ENCODE measurements around the gene CSF2.

The CSF2 gene

DNA sequence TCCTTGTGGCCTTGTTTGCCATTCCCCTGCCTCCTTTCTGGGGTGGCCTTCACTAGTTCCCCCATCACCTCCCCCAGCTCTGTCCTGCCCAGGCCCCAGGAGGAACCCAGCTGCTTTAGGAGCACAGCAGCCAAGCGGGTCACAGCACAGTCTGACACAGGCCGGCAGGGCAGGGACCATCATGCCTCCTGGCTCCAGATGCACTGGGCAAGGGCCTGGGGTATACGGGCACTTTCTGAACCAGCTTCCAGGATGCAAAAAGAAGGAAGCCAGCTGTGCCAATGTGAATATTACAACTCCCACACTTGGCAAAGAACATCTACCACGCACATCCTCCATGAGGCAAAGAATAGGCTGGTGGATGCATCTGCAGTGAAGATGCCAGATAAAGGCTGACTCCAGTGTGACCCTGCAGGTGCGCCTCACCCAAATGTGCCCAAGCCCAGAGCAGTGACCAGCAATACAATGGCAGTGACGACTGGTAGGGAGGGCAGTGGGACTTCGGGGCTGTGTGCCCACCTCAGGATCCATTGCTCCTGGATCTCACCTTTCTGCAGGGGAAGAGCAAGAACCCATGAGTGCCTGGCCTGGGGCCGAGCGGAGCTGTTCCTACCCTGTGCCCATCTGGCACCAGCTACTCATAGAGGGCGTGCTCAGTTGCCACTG lies 19.4 kb upstream of the CSF2 start:
- Histone ChIP-seq H3K36me3 (replicated peaks; ENCODE audit: insufficient read depth, low read length) (no peaks in the 10 kb centered on the region), H3K4me1 (ENCODE audit: low read length) (no peaks in the 10 kb centered on the region), H3K4me3 (ENCODE audit: low read length) (no peak overlapping the region), H3K9ac (ENCODE audit: low read length) (no peak overlapping the region), H4K20me1 (ENCODE audit: insufficient read depth, low read length) (no peaks in the 10 kb centered on the region), H3K27ac (ENCODE audit: low read length) (no peak overlapping the region), H3K9me2 (replicated peaks; ENCODE audit: insufficient read depth, low read length) (no peaks in the 10 kb centered on the region), H3K4me2 (ENCODE audit: low read depth, low read length) (no peak overlapping the region), H3F3A (ENCODE audit: insufficient read depth, low read length) (no peaks in the 10 kb centered on the region), H3K27me3 (replicated peaks; ENCODE audit: insufficient read depth, low read length) (no peaks in the 10 kb centered on the region; the same call in 1 of the 2 replicates), H2AFZ (ENCODE audit: low read length) (no peak overlapping the region), H3K79me2 (ENCODE audit: low read length) (no peaks in the 10 kb centered on the region), H3K9me3 (replicated peaks; ENCODE audit: insufficient read depth, low read length) (no peaks in the 10 kb centered on the region)
- TF ChIP-seq, protein P1, sequence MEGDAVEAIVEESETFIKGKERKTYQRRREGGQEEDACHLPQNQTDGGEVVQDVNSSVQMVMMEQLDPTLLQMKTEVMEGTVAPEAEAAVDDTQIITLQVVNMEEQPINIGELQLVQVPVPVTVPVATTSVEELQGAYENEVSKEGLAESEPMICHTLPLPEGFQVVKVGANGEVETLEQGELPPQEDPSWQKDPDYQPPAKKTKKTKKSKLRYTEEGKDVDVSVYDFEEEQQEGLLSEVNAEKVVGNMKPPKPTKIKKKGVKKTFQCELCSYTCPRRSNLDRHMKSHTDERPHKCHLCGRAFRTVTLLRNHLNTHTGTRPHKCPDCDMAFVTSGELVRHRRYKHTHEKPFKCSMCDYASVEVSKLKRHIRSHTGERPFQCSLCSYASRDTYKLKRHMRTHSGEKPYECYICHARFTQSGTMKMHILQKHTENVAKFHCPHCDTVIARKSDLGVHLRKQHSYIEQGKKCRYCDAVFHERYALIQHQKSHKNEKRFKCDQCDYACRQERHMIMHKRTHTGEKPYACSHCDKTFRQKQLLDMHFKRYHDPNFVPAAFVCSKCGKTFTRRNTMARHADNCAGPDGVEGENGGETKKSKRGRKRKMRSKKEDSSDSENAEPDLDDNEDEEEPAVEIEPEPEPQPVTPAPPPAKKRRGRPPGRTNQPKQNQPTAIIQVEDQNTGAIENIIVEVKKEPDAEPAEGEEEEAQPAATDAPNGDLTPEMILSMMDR (IDR thresholded peaks at IDR 0.05; ENCODE audit: low read length), result no peak
- TF ChIP-seq EZH2 (optimal IDR thresholded peaks at IDR 0.05; ENCODE audit: low read depth, low read length), result no peak
- TF ChIP-seq EZH2phosphoT487 (IDR thresholded peaks at IDR 0.05; ENCODE audit: low read length), result no peak
- no peak for DNase-seq

DNA sequence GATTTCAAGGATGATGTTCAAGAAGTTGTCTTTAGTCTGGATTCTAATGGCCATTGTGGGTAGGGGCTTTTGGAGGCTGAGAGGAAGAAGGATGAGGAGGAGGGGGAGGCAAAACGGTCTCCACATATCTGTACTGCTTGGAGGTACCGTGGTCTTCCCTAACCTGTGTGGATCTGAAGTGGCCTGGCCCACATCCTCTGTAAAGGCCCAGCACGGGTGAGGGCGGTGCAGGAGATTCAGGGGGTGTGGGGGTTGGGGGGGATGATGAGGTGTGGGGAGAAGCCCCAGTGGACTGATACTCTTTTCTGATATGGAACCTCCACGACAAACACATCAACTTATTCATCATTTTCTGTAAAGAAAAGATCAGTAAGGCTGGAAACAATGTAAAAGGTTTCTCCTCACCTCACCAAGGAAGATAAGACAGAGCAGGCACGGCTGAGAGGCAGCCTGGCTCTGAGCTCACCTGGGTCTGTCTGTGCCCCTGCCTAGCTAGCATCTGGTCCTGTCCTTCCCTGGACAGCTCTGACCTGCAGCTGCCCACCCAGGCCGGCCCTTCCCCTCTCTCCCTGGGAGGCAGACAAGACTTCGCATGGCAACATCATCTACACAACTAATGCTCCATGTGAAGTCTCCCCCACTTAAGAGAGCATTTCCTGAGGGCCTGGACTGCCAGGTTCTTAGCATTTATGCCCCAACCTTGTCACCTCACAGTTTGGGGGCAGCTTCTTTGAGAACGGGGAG lies 18.7 kb upstream of the CSF2 start:
- H3F3A ChIP-seq (ENCODE audit: insufficient read depth, low read length), result no peaks in the 10 kb centered on the region
- H3K9me3 ChIP-seq (replicated peaks; ENCODE audit: insufficient read depth, low read length), result no peaks in the 10 kb centered on the region
- no peak overlapping the region for H3K9ac ChIP-seq (ENCODE audit: low read length)
- H4K20me1 ChIP-seq (ENCODE audit: insufficient read depth, low read length), result no peaks in the 10 kb centered on the region
- H3K4me1 ChIP-seq (ENCODE audit: low read length), result no peaks in the 10 kb centered on the region
- H3K4me3 ChIP-seq (ENCODE audit: low read length), result no peak overlapping the region
- H3K79me2 ChIP-seq (ENCODE audit: low read length), result no peaks in the 10 kb centered on the region
- no peak overlapping the region for H3K27ac ChIP-seq (ENCODE audit: low read length)
- no peak for DNase-seq
- no peak for TF ChIP-seq EZH2 (optimal IDR thresholded peaks at IDR 0.05; ENCODE audit: low read depth, low read length)
- no peak for TF ChIP-seq EZH2phosphoT487 (IDR thresholded peaks at IDR 0.05; ENCODE audit: low read length)
- TF ChIP-seq, protein P1 (IDR thresholded peaks at IDR 0.05; ENCODE audit: low read length), result no peak
- no peak overlapping the region for H3K4me2 ChIP-seq (ENCODE audit: low read depth, low read length)
- H3K36me3 ChIP-seq (replicated peaks; ENCODE audit: insufficient read depth, low read length), result no peaks in the 10 kb centered on the region
- no peaks in the 10 kb centered on the region; the same call in 1 of the 2 replicates for H3K27me3 ChIP-seq (replicated peaks; ENCODE audit: insufficient read depth, low read length)
- no peaks in the 10 kb centered on the region for H3K9me2 ChIP-seq (replicated peaks; ENCODE audit: insufficient read depth, low read length)
- H2AFZ ChIP-seq (ENCODE audit: low read length), result no peak overlapping the region

DNA sequence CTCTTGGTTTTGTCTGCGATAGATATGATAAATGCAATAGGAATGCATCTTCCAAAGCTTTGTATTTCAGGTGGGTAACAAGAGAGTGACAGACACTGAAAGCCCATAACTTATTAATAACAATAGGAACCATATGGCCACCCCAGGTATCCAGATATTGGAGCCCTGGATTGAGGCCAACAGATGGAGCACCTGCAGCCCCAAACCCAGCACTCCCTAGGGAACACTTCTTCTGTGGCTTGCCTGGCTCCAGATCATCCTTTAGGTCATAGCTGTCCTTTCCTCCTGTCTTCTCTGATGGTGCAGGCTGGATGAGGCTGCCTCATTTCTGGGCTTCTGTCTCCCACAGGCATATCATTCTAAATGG lies 18.2 kb upstream of the CSF2 start:
- TF ChIP-seq, protein P1 (IDR thresholded peaks at IDR 0.05; ENCODE audit: low read length), result no peak
- TF ChIP-seq EZH2 (optimal IDR thresholded peaks at IDR 0.05; ENCODE audit: low read depth, low read length) (no peak), EZH2phosphoT487 (IDR thresholded peaks at IDR 0.05; ENCODE audit: low read length) (no peak)
- Histone ChIP-seq H3K4me1 (ENCODE audit: low read length) (no peaks in the 10 kb centered on the region), H3K4me3 (ENCODE audit: low read length) (no peak overlapping the region), H2AFZ (ENCODE audit: low read length) (no peak overlapping the region), H4K20me1 (ENCODE audit: insufficient read depth, low read length) (no peaks in the 10 kb centered on the region), H3K79me2 (ENCODE audit: low read length) (no peaks in the 10 kb centered on the region), H3K9ac (ENCODE audit: low read length) (no peak overlapping the region), H3K4me2 (ENCODE audit: low read depth, low read length) (no peak overlapping the region), H3K9me2 (replicated peaks; ENCODE audit: insufficient read depth, low read length) (no peaks in the 10 kb centered on the region), H3F3A (ENCODE audit: insufficient read depth, low read length) (no peaks in the 10 kb centered on the region), H3K27me3 (replicated peaks; ENCODE audit: insufficient read depth, low read length) (no peaks in the 10 kb centered on the region; the same call in 1 of the 2 replicates), H3K27ac (ENCODE audit: low read length) (no peak overlapping the region), H3K36me3 (replicated peaks; ENCODE audit: insufficient read depth, low read length) (no peaks in the 10 kb centered on the region), H3K9me3 (replicated peaks; ENCODE audit: insufficient read depth, low read length) (no peaks in the 10 kb centered on the region)
- DNase-seq, result no peak
